Measurements from ENCODE around the gene ANKRD34B. TPM values are rescaled to one million over a fixed set of nuclear protein-coding genes. Genes with fewer than 3 reads are reported as not detected.
A peak's percentile ranks its signal among the peaks of the same experiment; 100 is the strongest.

ANKRD34B gene
- total and polyA plus RNA-seq, 2 of the 13 experiments (the other 11 are each of a cell fraction or from before 2014, with no cell fraction given) = 0.01 to 0.04 TPM

DNA sequence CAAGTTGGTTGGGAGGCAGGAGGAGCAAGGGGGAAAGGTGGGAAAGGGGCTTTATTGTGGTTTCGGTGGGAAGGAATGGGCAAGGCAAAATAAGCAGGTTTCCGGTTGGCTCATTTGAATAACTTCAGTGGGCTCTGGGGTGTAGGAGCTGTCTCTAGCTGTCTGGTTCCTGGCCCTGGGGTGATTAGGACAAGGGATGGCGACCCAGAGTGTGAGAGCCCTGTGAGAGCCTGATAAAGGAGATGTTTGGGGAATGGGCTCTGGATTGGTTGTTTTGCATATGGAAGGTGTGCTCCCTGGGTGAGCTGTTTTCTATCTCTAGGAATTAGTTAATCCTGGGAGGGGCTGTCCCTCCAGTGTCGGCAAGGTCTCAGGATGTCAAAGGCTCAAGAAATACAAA, 15.4 kb downstream of the ANKRD34B start:
- no TSS peak for BruUV-seq (replicated peaks)
- H3K27me3 ChIP-seq (ENCODE audit: control insufficient read depth in 1 of 2, insufficient read depth in 2 of 2, low read length in 2 of 2) = peaks cover under 1 to 19% of the 10 kb centered on the region in 2 experiments; a peak in 4 of 5 replicates
- ATAC-seq (no peak), FAIRE-seq (no peak), DNase-seq (ENCODE audit: low spot score) (no peak)
- no peaks in the 10 kb centered on the region for H3K4me1 ChIP-seq (ENCODE audit: insufficient read depth, low read length)
- no peak for TF ChIP-seq ZNF235 (CRISPR knock-in tag; IDR thresholded peaks at IDR 0.05; ENCODE audit: borderline replicate concordance)
- no peak for TF ChIP-seq JUND (CRISPR knock-in tag; IDR thresholded peaks at IDR 0.05)
- TF ChIP-seq EHMT2 (IDR thresholded peaks at IDR 0.05; ENCODE audit: borderline replicate concordance, low read depth, low read length) = no peak
- TF ChIP-seq ZNF326 (CRISPR knock-in tag; IDR thresholded peaks at IDR 0.05; ENCODE audit: borderline replicate concordance) = no peak
- TF ChIP-seq ZNF7 (CRISPR knock-in tag; IDR thresholded peaks at IDR 0.05) = no peak
- no peak for TF ChIP-seq ZNF547 (CRISPR knock-in tag; IDR thresholded peaks at IDR 0.05)
- no peak for TF ChIP-seq MAZ (IDR thresholded peaks at IDR 0.05; ENCODE audit: borderline replicate concordance, low read depth, low read length)
- TF ChIP-seq MAZ (CRISPR knock-in tag; IDR thresholded peaks at IDR 0.05; ENCODE audit: low read depth) = no peak
- TF ChIP-seq FOXC1 (CRISPR knock-in tag; IDR thresholded peaks at IDR 0.05; ENCODE audit: borderline replicate concordance) = no peak
- H3K4me3 ChIP-seq (replicated peaks in 1 of 3; ENCODE audit: insufficient read depth in 1 of 3, low read depth in 2 of 3, low read length in 3 of 3) = no peak overlapping the region
- H4K20me1 ChIP-seq (ENCODE audit: insufficient read depth, low read length) = no peaks in the 10 kb centered on the region
- H3K4me2 ChIP-seq (ENCODE audit: low read depth, low read length) = no peak overlapping the region
- CTCF ChIA-PET (ENCODE audit: low intra/inter-chr PET ratio, low total read pairs) = no interaction called here
- no peaks in the 10 kb centered on the region for H3K79me2 ChIP-seq (ENCODE audit: insufficient read depth, low read length)
- in situ Hi-C loops (cut with HindIII; ENCODE audit: extremely low pct_ligation_motif_present, low pct_unique_long_range_greater_than_20kb) (no loop called here), intact Hi-C loops (cut with micrococcal nuclease; ENCODE audit: unreplicated experiment) (no loop called here)
- WGBS (ENCODE audit: low lambda C conversion rate) = 43% methylated on average over 4 of the region's 4 CpGs
- H3K9ac ChIP-seq (ENCODE audit: insufficient read depth, low read depth, low read length) = no peak overlapping the region
- no peak overlapping the region for H2AFZ ChIP-seq (ENCODE audit: low read length)
- POLR2A ChIA-PET = no interaction called here
- H3K36me3 ChIP-seq (replicated peaks in 1 of 2; ENCODE audit: control insufficient read depth in 1 of 2, insufficient read depth in 2 of 2, low read length in 2 of 2) = no peaks in the 10 kb centered on the region
- H3K27ac ChIP-seq (ENCODE audit: extremely low read length, insufficient read depth, low read length) = no peak overlapping the region
- H3K9me3 ChIP-seq (ENCODE audit: low read length) = no peaks in the 10 kb centered on the region

DNA sequence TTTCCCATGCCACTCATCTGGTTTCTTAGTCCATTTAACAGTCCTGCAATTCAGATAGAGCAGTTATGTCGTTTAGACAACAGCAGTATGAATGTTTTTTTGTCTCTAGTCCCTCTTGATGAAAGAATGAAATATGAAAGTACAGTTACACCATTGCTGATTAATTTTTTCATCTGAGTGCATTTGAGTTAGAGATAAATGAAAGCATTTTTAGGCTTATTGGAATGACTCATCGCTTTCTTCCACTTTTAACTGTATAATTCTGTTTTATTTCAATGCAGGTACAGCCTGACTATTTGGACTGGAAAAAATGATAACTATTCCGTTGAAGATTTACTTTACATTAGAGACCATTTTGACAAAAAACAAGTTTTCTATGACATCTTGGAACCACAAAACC, 28.7 kb downstream of the ANKRD34B start:
- WGBS (ENCODE audit: low lambda C conversion rate) = 22% methylated on average over 3 of the region's 3 CpGs

More for the DNA sequence above, 28.7 kb downstream of the ANKRD34B start:
- DNase-seq (ENCODE audit: low spot score) = no peak
- BruUV-seq (replicated peaks) = no TSS peak
- H3K4me3 ChIP-seq (replicated peaks in 1 of 3; ENCODE audit: insufficient read depth in 1 of 3, low read depth in 2 of 3, low read length in 3 of 3) = no peak overlapping the region
- no peak overlapping the region for H3K27ac ChIP-seq (ENCODE audit: extremely low read length, insufficient read depth, low read length)
- ChIA-PET POLR2A (no interaction called here), CTCF (ENCODE audit: low intra/inter-chr PET ratio, low total read pairs) (no interaction called here)
- no peak overlapping the region for H3K9ac ChIP-seq (ENCODE audit: insufficient read depth, low read depth, low read length)
- no peak for ATAC-seq
- no peak for FAIRE-seq
- no peaks in the 10 kb centered on the region for H3K9me3 ChIP-seq (ENCODE audit: low read length)
- in situ Hi-C loops (cut with HindIII; ENCODE audit: extremely low pct_ligation_motif_present, low pct_unique_long_range_greater_than_20kb) = no loop called here
- TF ChIP-seq NFE2L2 (IDR thresholded peaks at IDR 0.05; ENCODE audit: low read length) (peak; percentile 64), NFRKB (IDR thresholded peaks at IDR 0.05) (no peak)
- H3K4me1 ChIP-seq (ENCODE audit: insufficient read depth, low read length) = no peaks in the 10 kb centered on the region
- no peak overlapping the region for H3K4me2 ChIP-seq (ENCODE audit: low read depth, low read length)
- no peaks in the 10 kb centered on the region for H3K79me2 ChIP-seq (ENCODE audit: insufficient read depth, low read length)
- no peaks in the 10 kb centered on the region for H3K36me3 ChIP-seq (replicated peaks in 1 of 2; ENCODE audit: control insufficient read depth in 1 of 2, insufficient read depth in 2 of 2, low read length in 2 of 2)
- no peaks in the 10 kb centered on the region; a peak in 1 of 5 replicates for H3K27me3 ChIP-seq (ENCODE audit: control insufficient read depth in 1 of 2, insufficient read depth in 2 of 2, low read length in 2 of 2)
- H2AFZ ChIP-seq (ENCODE audit: low read length) = no peak overlapping the region
- no peaks in the 10 kb centered on the region for H4K20me1 ChIP-seq (ENCODE audit: insufficient read depth, low read length)
- intact Hi-C loops (cut with micrococcal nuclease; ENCODE audit: unreplicated experiment) = no loop called here
